Adipocyte (in vitro differentiated cells): ENCODE results near the gene PBRM1.

ENCODE experiments used
- DNase-seq: peaks from one replicate; pipeline ENCODE4 v3.0.0-alpha.2; 2015; ENCODE audit warnings: low read depth
- H3K27me3 ChIP-seq: replicated peaks from 2 replicates; pipeline ENCODE4 v1.7.0; 2013; ENCODE audit warnings: mild to moderate bottlenecking, low read length, moderate library complexity; ENCODE audit not compliant: control insufficient read depth, insufficient read depth
- H3K36me3 ChIP-seq: 2 replicates; pipeline ENCODE4 v1.7.0; 2013; ENCODE audit warnings: low read length, mild to moderate bottlenecking, moderate library complexity; ENCODE audit not compliant: control insufficient read depth, insufficient read depth, severe bottlenecking
- H3K4me1 ChIP-seq: 2 replicates; pipeline ENCODE4 v1.7.0; 2013; ENCODE audit warnings: mild to moderate bottlenecking, low read length, moderate library complexity; ENCODE audit not compliant: control insufficient read depth, insufficient read depth
- H3K4me3 ChIP-seq: 2 replicates; pipeline ENCODE4 v1.7.0; 2013; ENCODE audit warnings: mild to moderate bottlenecking, low read length, moderate library complexity
- H3K9ac ChIP-seq: 2 replicates; pipeline ENCODE4 v1.7.0; 2013; ENCODE audit warnings: mild to moderate bottlenecking, low read length, moderate library complexity
- H3K9me3 ChIP-seq: 2 replicates; pipeline ENCODE4 v1.7.0; 2013; ENCODE audit warnings: mild to moderate bottlenecking, low read length, moderate library complexity; ENCODE audit not compliant: control insufficient read depth

PBRM1 gene

GRCh38 chr3:52715714-52716305 is 30.1 kb upstream of the PBRM1 start:
- no peaks in the 10 kb centered on the region for H3K27me3 ChIP-seq
- no peak overlapping the region for H3K4me3 ChIP-seq
- H3K9me3 ChIP-seq, result peaks cover 3% of the 10 kb centered on the region
- peaks cover 10% of the 10 kb centered on the region for H3K36me3 ChIP-seq
- no peak for DNase-seq
- H3K9ac ChIP-seq, result no peak overlapping the region
- peaks cover 2% of the 10 kb centered on the region for H3K4me1 ChIP-seq

- no peaks in the 10 kb centered on the region for H3K4me1 ChIP-seq
These were observed 28.9 kb upstream of the PBRM1 start for GRCh38 chr3:52714335-52715302.

GRCh38 chr3:52712291-52713212 is 26.8 kb upstream of the PBRM1 start:
- H3K27me3 ChIP-seq, result no peaks in the 10 kb centered on the region
- no peak for DNase-seq
- H3K9ac ChIP-seq, result no peak overlapping the region
- H3K9me3 ChIP-seq, result no peaks in the 10 kb centered on the region
- peaks cover 26% of the 10 kb centered on the region for H3K36me3 ChIP-seq
- no peak overlapping the region for H3K4me3 ChIP-seq
- H3K4me1 ChIP-seq, result peaks cover 6% of the 10 kb centered on the region

More at GRCh38 chr3:52714335-52715302, 28.9 kb upstream of the PBRM1 start:
- H3K27me3 ChIP-seq, result no peaks in the 10 kb centered on the region
- peaks cover 10% of the 10 kb centered on the region for H3K36me3 ChIP-seq
- peaks cover under 1% of the 10 kb centered on the region for H3K9me3 ChIP-seq
- DNase-seq, result no peak
- no peak overlapping the region for H3K4me3 ChIP-seq
- no peak overlapping the region for H3K9ac ChIP-seq

- DNase-seq, result no peak
- no peaks in the 10 kb centered on the region for H3K27me3 ChIP-seq
- no peak overlapping the region for H3K9ac ChIP-seq
- peaks cover 27% of the 10 kb centered on the region for H3K36me3 ChIP-seq
- no peaks in the 10 kb centered on the region for H3K9me3 ChIP-seq
- peaks cover 14% of the 10 kb centered on the region for H3K4me1 ChIP-seq
- H3K4me3 ChIP-seq, result no peak overlapping the region
These were observed 24.8 kb upstream of the PBRM1 start for GRCh38 chr3:52710512-52710911.

- Histone ChIP-seq H3K27me3 (no peaks in the 10 kb centered on the region), H3K4me3 (peak overlapping the region; percentile 96), H3K9me3 (no peaks in the 10 kb centered on the region), H3K4me1 (peaks cover 27% of the 10 kb centered on the region), H3K9ac (peak overlapping the region; percentile 97), H3K36me3 (peaks cover 27% of the 10 kb centered on the region)
- DNase-seq, result no peak
These were observed 21.9 kb upstream of the PBRM1 start for GRCh38 chr3:52707585-52707984.

GRCh38 chr3:52705688-52706686 is 20.3 kb upstream of the PBRM1 start, which contains the start of the genes GLT8D1 and SPCS1:
TSS of gene GLT8D1 (minus strand) at chr3:52705791. CDS start at chr3:52700460, 5,331 bp downstream.
TSS of gene SPCS1 (plus strand) at chr3:52706106. CDS start at chr3:52706247, 141 bp downstream.
- Histone ChIP-seq H3K27me3 (no peaks in the 10 kb centered on the region), H3K36me3 (peaks cover 19% of the 10 kb centered on the region), H3K9ac (peak within 1 kb of the TSS; percentile 97)

GRCh38 chr3:52705438-52705687 is 19.6 kb upstream of the PBRM1 start:
- DNase-seq, result no peak
- H3K4me3 ChIP-seq, result peak overlapping the region; percentile 96
- H3K4me1 ChIP-seq, result peaks cover 27% of the 10 kb centered on the region
- H3K36me3 ChIP-seq, result peaks cover 19% of the 10 kb centered on the region
- H3K9me3 ChIP-seq, result no peaks in the 10 kb centered on the region
- H3K27me3 ChIP-seq, result no peaks in the 10 kb centered on the region
- H3K9ac ChIP-seq, result peak overlapping the region; percentile 97

More at GRCh38 chr3:52705688-52706686, 20.3 kb upstream of the PBRM1 start, which contains the start of the genes GLT8D1 and SPCS1:
- DNase-seq, result peak; percentile 95
- Histone ChIP-seq H3K4me1 (peaks cover 27% of the 10 kb centered on the region), H3K4me3 (peak within 1 kb of the TSS; percentile 96), H3K9me3 (no peaks in the 10 kb centered on the region)

GRCh38 chr3:52704611-52705437 is 19.1 kb upstream of the PBRM1 start:
- peaks cover 27% of the 10 kb centered on the region for H3K4me1 ChIP-seq
- H3K36me3 ChIP-seq, result peaks cover 23% of the 10 kb centered on the region
- no peaks in the 10 kb centered on the region for H3K27me3 ChIP-seq
- peak overlapping the region; percentile 97 for H3K9ac ChIP-seq
- DNase-seq, result peak; percentile 77
- H3K4me3 ChIP-seq, result peak overlapping the region; percentile 96
- no peaks in the 10 kb centered on the region for H3K9me3 ChIP-seq

GRCh38 chr3:52703341-52703740 is 17.6 kb upstream of the PBRM1 start:
- Histone ChIP-seq H3K4me3 (peak overlapping the region; percentile 96), H3K36me3 (peaks cover 18% of the 10 kb centered on the region), H3K27me3 (no peaks in the 10 kb centered on the region), H3K9me3 (no peaks in the 10 kb centered on the region), H3K9ac (peak overlapping the region; percentile 97), H3K4me1 (peaks cover 27% of the 10 kb centered on the region)
- no peak for DNase-seq
